Neural crest cell (in vitro differentiated cells): Measurements from ENCODE around the gene SHISA9. TPM values are rescaled to one million over a fixed set of nuclear protein-coding genes. Genes with fewer than 3 reads are reported as not detected.

Experiments used
- DNase-seq: peaks from one replicate; pipeline ENCODE4 v3.0.0; 2021; ENCODE audit warnings: low read depth, mixed read lengths, low spot score
- H3K27ac Mint-ChIP-seq: one replicate; pipeline ENCODE4 v1.8.0; 2021; ENCODE audit warnings: mild to moderate bottlenecking, mixed read lengths; ENCODE audit not compliant: unreplicated experiment
- H3K27me3 Mint-ChIP-seq: 2 replicates; pipeline ENCODE4 v1.8.0; 2021; ENCODE audit warnings: low read depth, mild to moderate bottlenecking, mixed read lengths
- H3K36me3 Mint-ChIP-seq: 2 replicates; pipeline ENCODE4 v1.8.0; 2021; ENCODE audit warnings: low read depth, mild to moderate bottlenecking, mixed read lengths
- H3K4me1 Mint-ChIP-seq: 2 replicates; pipeline ENCODE4 v1.8.0; 2021; ENCODE audit warnings: mixed read lengths
- H3K4me3 Mint-ChIP-seq: one replicate; pipeline ENCODE4 v1.8.0; 2021; ENCODE audit warnings: mild to moderate bottlenecking, mixed read lengths
- H3K9me3 Mint-ChIP-seq: 2 replicates; pipeline ENCODE4 v1.8.0; 2021; ENCODE audit warnings: mixed read lengths
- total RNA-seq: library from RNA; stranded (reverse); gene quantifications from 2 replicates; pipeline ENCODE4 v1.2.1, GENCODE V29; 2021
- TF ChIP-seq, protein P1 (sequence below): fragments of 200-600 bp; sonication (generic); conservative IDR thresholded peaks from 2 replicates; pipeline ENCODE4 v1.5.0; 2021; ENCODE audit warnings: antibody characterized with exemption, mild to moderate bottlenecking

Gene SHISA9
- total RNA-seq, 1 donor from 2014 or later, result 1.3 TPM

GRCh38 chr16:12951976-12952375 is 50.6 kb downstream of the SHISA9 start:
- Mint-ChIP-seq H3K27ac (no peak overlapping the region), H3K36me3 (no peaks in the 10 kb centered on the region), H3K4me1 (no peaks in the 10 kb centered on the region), H3K4me3 (no peak overlapping the region), H3K9me3 (peaks cover 11% of the 10 kb centered on the region), H3K27me3 (peaks cover 4% of the 10 kb centered on the region)
- TF ChIP-seq, protein P1, sequence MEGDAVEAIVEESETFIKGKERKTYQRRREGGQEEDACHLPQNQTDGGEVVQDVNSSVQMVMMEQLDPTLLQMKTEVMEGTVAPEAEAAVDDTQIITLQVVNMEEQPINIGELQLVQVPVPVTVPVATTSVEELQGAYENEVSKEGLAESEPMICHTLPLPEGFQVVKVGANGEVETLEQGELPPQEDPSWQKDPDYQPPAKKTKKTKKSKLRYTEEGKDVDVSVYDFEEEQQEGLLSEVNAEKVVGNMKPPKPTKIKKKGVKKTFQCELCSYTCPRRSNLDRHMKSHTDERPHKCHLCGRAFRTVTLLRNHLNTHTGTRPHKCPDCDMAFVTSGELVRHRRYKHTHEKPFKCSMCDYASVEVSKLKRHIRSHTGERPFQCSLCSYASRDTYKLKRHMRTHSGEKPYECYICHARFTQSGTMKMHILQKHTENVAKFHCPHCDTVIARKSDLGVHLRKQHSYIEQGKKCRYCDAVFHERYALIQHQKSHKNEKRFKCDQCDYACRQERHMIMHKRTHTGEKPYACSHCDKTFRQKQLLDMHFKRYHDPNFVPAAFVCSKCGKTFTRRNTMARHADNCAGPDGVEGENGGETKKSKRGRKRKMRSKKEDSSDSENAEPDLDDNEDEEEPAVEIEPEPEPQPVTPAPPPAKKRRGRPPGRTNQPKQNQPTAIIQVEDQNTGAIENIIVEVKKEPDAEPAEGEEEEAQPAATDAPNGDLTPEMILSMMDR, result no peak
- no peak for DNase-seq

GRCh38 chr16:12958366-12958765 is 57.0 kb downstream of the SHISA9 start:
- no peak overlapping the region for H3K27ac Mint-ChIP-seq
- H3K36me3 Mint-ChIP-seq, result no peaks in the 10 kb centered on the region

DNA sequence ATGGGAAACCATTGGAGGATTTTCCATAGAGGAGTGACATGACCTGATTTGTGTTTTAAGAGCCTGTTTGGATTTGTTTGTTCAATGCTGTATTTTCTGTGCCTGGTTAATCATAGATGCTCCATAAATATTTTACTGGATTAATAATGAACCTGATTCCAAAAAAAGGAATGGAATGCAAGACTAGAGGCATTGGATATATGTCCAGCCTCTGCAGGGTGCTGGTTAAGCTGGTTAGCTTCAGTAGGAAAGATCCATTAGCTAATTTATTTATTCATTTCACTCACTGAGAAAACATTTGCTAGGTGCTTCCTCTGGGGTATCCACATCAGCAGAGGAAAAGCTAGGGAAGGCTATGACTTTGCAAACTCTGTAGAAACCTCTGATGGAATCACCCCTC is 57.7 kb downstream of the SHISA9 start:
- H3K4me3 Mint-ChIP-seq, result no peak overlapping the region
- H3K9me3 Mint-ChIP-seq, result no peaks in the 10 kb centered on the region
- no peaks in the 10 kb centered on the region for H3K36me3 Mint-ChIP-seq
- TF ChIP-seq, protein P1, result no peak
- peaks cover 3% of the 10 kb centered on the region for H3K27me3 Mint-ChIP-seq
- DNase-seq, result no peak
- H3K27ac Mint-ChIP-seq, result no peak overlapping the region
- no peaks in the 10 kb centered on the region for H3K4me1 Mint-ChIP-seq

More at GRCh38 chr16:12958366-12958765, 57.0 kb downstream of the SHISA9 start:
- peaks cover 3% of the 10 kb centered on the region for H3K27me3 Mint-ChIP-seq
- H3K4me3 Mint-ChIP-seq, result no peak overlapping the region
- no peak for DNase-seq
- H3K4me1 Mint-ChIP-seq, result no peaks in the 10 kb centered on the region
- H3K9me3 Mint-ChIP-seq, result no peaks in the 10 kb centered on the region
- TF ChIP-seq, protein P1, result no peak

GRCh38 chr16:12961626-12962025 is 60.2 kb downstream of the SHISA9 start:
- H3K36me3 Mint-ChIP-seq, result no peaks in the 10 kb centered on the region
- peaks cover 7% of the 10 kb centered on the region for H3K27me3 Mint-ChIP-seq
- H3K9me3 Mint-ChIP-seq, result no peaks in the 10 kb centered on the region
- no peak overlapping the region for H3K27ac Mint-ChIP-seq
- no peak overlapping the region for H3K4me3 Mint-ChIP-seq
- no peaks in the 10 kb centered on the region for H3K4me1 Mint-ChIP-seq
- TF ChIP-seq, protein P1, result no peak
- no peak for DNase-seq

- H3K27ac Mint-ChIP-seq, result no peak overlapping the region
These were observed 63.1 kb downstream of the SHISA9 start for GRCh38 chr16:12964461-12964860.

More at GRCh38 chr16:12964461-12964860, 63.1 kb downstream of the SHISA9 start:
- H3K27me3 Mint-ChIP-seq, result peaks cover 4% of the 10 kb centered on the region
- H3K4me3 Mint-ChIP-seq, result no peak overlapping the region
- no peaks in the 10 kb centered on the region for H3K9me3 Mint-ChIP-seq
- TF ChIP-seq, protein P1, result no peak
- no peaks in the 10 kb centered on the region for H3K4me1 Mint-ChIP-seq
- no peak for DNase-seq
- H3K36me3 Mint-ChIP-seq, result no peaks in the 10 kb centered on the region
